Thyroid gland (tissue), 4 donors: ENCODE results near the gene IL20RB.

Source experiments
- CTCF ChIP-seq, 6 experiments: fragments of 200-600 bp in 3 of 6; fragments of 450-650 bp in 3 of 6; sonication (generic) in 3 of 6; IDR thresholded peaks; one replicate each; pipeline ENCODE4 v1.5.1; 2016 to 2019; ENCODE audit warnings: antibody characterized with exemption in 6 of 6, mild to moderate bottlenecking in 2 of 6, inconsistent platforms in 1 of 6, moderate library complexity in 1 of 6
- POLR2A ChIP-seq, 2 donors: fragments of 450-650 bp; IDR thresholded peaks; one replicate each; pipeline ENCODE4 v1.6.1; 2017; ENCODE audit warnings: antibody characterized with exemption in 2 of 2, mild to moderate bottlenecking in 2 of 2, moderate library complexity in 1 of 2

- TF ChIP-seq CTCF (IDR thresholded peaks at IDR 0.05) (no peak), POLR2A (IDR thresholded peaks at IDR 0.05) (no peak)
Measured at GRCh38 chr3:136984837-136985236, 27.1 kb downstream of the IL20RB start.
